Right renal pelvis (tissue), 4 donors: ENCODE data around the gene PPOX. TPM values are rescaled to one million over a fixed set of nuclear protein-coding genes. Genes with fewer than 3 reads are reported as not detected.
A peak's percentile ranks its signal among the peaks of the same experiment; 100 is the strongest.

Experiments
- DNase-seq, 4 donors: peaks; one replicate each; pipeline ENCODE4 v3.0.0-alpha.2; 2013; ENCODE audit warnings: low read depth in 4 of 4, low spot score in 3 of 4, missing footprints in 1 of 4
- polyA plus RNA-seq, 4 donors: library from polyadenylated mRNA; unstranded; fragments of 120-200 nt; gene quantifications; one replicate each; pipeline ENCODE4 v1.2.1, GENCODE V29; 2013; ENCODE audit not compliant: insufficient read length in 4 of 4

PPOX gene
- polyA plus RNA-seq, 4 donors: 36.3 to 44.0 (median 37.4) TPM

GRCh38 chr1:161173711-161174110 is 7.5 kb downstream of the PPOX start:
- no peak for DNase-seq

DNA sequence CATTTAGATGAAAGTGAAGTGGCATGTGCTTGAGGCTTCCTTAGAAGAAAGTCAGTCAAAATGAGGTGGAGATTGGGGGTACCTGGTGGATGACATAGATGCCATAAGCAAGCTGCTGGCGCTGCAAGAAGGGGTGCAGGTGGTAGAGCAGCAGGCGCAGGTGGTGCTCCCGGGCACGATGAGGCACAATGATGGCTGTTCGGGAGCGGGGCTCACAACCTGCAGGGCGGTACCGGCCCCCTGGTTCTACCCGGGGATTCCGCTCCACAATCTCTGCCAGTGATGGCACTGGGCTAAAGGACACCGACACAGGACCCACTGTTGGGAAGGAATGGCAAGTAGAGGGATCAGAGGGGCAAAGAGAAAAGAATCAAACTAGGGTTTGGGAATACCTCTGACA is 8.7 kb downstream of the PPOX start:
- DNase-seq: no peak

- no peak for DNase-seq
These were observed 9.7 kb downstream of the PPOX start for GRCh38 chr1:161175771-161176453.

GRCh38 chr1:161176468-161177111 is 10.4 kb downstream of the PPOX start:
- no peak for DNase-seq

DNA sequence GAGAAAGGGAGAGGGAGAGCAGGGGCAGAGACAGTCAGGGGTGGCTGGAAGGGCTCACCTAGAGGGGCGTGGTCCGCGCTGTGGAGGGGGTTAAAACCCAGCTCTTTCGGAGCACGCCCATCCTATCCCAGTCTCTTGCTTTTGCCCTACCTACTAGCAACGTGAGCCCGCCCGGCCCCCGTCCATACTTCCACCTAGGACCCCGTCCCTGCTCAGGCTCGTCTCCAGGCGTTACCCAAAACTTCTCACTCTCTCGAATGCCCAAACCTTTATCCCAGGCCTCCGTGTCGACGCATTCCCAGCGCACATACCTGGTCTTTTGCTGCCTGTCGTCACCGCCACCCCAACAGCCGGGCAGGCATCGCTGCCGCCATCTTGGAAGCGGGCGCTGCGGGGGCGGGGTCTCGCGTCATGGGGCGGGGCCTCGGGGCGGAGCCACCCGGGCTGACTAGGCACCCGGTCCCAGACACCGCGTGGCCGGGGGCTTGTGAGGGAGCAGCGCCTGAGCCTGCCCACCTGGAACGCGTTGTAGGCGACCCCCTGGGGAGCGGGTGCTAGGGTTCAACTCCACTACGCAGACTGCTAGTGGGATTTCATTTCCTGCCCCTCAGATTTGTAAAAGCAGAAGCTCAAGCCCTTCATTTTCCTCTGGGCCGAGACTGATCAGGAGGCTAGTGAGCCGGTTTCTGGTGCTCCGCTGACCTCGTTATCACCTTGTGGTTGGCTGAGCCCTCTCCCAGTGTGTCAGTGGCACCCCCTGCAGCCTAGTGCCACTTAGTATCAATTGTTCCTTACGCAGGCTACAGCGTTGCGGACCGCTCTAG is 11.1 kb downstream of the PPOX start, which contains the start of gene B4GALT3:
Gene B4GALT3 (minus strand): TSS at position 396 of the 824 bp plus-strand sequence. CDS start 1,447 bp downstream, outside the sequence.
- DNase-seq: peak in 1 of 4 donors; percentile 86

DNA sequence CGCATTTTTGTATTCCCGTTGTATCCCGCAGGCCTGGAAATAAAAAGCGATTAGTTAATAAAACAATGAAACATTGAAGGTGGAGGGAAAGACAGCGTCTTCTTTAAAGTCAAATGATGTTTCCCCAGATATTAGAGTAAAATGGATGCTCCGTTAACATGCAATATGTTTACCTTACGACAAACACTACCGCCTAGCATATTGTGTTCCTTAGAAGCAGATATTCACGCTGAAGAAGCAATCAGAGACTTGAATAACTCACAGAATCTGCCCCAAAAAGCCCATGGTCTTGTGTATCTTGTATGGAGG is 11.7 kb downstream of the PPOX start:
- no peak for DNase-seq

- DNase-seq: no peak
These were observed 13.5 kb downstream of the PPOX start for GRCh38 chr1:161179698-161180097.

DNA sequence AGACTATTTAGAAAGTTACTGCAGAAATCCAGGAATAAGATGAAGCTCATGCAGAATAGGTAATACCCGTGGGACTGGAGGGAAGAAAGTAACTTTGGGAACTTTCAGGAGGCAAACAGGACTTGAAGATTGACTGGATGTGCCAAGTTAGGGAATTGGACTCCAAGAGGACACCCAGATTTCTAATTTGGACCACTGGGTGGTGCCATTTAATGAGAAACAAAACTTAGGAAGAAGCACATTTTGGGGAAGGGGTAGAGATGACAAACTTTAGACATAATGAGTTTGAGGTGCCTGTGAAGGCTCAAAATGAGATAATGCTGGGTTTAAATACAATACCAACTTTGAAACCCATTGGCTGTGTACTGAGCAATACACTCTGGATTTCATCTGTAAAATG is 14.4 kb downstream of the PPOX start:
- no peak for DNase-seq

DNA sequence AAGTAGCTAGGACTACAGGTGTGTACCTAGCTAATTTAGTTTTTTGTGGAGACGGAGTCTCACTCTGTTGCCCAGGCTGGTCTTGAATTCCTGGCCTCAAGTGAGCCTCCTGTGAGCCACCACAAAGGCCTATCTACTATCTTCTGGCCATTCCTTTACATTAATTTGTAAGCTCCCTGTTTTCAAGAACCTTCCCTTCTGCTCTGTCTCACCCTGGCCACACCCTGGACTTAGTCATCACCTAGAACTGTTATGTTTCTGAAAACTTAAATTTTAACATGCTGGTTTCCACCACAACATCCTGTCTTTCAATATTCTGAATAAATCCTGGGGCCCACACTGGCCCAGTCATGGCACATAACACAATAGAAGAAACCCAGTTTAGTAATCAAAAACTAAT is 16.0 kb downstream of the PPOX start:
- DNase-seq: no peak

DNA sequence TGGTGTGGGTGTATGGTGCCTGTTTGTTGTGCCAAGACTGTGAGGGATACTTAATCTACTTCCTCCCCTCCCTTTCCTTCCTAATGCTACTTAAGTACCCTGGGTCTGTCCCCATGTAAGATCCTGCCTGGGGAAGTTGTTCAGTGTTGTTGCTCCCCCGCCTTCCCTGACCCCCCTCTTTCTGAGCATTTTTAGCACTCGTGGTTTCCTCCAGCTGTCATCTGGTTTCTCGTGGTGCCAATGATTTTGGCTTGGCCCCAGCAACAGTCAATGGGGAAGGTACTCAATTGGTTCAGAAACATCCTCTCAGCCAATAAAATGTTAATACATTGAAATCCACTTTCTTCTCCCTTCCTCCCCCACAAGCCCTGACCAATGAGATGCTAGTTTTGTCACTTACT is 19.1 kb downstream of the PPOX start:
- no peak for DNase-seq

DNA sequence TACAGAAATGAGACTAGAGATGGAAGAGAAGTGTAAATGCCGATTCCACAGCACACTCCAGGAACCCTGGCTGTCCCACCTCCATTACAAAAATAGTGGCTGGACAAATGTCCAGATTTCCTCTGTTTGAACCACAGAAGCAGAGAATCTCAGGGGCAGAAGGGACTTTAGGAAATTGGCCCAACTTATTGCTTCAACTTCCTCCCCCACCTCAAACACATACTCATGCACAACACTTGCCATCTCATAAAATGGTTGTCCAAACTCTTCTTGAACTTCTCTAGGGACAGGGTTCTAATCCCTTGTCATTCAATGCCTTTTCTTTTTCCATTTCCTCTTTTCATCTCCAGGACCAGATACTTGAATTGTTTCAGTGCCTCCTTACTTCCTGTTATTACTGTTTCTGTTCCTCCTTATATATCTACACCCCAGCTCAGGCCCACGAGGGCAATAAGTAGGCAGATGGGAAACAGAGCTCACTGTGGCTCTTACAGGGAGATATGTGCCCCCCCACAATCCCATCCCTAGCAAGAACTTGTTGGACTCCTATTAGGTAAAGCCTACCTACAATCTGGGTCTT is 19.6 kb downstream of the PPOX start:
- no peak for DNase-seq

- no peak for DNase-seq
These were observed 21.1 kb downstream of the PPOX start for GRCh38 chr1:161187311-161187710.

DNA sequence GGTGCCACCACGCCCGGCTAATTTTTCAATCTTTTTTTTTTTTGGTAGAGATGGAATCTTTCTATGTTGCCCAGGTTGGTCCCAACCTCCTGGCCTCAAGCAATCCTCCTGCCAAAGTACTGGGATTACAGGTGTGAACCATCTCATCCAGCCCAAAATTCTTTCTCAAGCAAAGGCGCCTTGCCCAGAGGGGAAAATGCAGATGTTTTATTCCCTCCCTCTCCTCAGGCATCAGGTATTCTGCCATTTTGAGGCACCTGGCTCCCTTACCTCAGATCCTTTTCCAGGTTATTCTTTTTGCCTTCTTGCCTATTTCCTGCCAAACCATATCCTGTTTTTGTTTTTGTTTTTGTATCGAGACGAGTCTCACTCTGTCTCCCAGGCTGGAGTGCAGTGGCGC is 22.2 kb downstream of the PPOX start:
- DNase-seq: no peak

DNA sequence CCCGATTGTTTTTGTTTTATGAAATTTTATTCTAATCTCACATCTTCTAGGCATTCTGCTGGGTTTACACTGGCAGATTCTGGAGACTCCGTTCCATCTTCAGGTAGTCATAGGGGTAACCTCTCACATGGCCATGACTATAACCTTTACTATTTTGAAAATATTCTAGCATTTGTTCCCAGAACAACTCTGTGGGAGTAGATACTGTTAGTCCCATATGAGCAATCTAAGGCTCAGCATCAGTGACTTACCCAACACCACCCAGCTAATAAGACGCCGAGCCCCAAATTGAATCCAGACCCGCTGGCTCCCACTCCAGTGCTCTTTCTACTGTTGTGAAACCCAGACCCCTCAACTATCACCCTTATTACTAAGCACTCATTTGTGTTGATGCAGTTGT is 22.8 kb downstream of the PPOX start:
- no peak for DNase-seq

DNA sequence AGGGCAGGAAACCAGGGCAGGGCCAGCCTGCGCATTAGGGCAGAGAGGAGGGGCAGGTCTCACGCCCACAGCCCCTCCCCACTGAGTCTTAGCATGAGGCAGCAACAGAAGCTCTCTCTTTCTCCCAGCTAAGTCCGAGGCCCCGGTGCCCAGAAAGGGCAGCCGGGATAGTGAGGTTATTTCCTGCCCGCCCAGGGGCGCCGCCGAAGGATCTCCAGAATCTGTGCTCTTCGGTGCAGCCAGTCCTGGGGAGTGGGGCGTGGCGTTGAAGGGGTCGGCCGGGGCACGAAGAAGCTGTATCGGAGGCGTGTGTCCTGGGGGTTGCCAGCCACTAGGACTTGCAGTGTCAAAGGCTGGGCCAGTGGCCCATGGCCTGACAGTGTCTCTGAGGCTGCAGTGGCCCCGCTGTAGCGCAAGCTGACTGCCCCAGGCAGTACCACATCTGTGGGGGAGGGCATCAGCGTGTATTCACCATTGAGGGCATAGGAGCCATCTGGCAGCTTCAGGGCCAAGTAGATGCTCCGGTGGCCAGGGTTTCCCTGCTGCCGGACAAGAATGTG is 24.8 kb downstream of the PPOX start:
- no peak for DNase-seq

DNA sequence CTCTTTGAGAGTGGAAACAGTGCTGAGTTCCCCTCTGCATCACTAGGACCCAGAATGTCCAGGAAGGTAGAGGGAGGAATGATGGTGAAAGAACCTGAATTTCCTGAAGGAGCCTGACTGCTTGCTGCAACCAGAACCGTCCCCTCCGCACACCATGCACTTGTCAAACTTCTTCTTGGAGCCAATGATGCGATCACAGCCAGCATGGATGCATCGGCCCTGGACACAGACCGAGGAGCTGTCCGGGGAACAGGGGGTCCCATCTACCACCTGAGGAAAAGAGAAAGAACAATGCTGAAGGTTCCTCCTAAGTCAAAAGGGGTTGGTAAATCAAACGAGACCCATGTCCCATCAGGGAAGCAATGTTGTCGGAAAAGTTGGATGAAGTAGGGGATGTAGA is 25.7 kb downstream of the PPOX start:
- DNase-seq: no peak

- no peak for DNase-seq
These were observed 26.5 kb downstream of the PPOX start for GRCh38 chr1:161192476-161193465.

DNA sequence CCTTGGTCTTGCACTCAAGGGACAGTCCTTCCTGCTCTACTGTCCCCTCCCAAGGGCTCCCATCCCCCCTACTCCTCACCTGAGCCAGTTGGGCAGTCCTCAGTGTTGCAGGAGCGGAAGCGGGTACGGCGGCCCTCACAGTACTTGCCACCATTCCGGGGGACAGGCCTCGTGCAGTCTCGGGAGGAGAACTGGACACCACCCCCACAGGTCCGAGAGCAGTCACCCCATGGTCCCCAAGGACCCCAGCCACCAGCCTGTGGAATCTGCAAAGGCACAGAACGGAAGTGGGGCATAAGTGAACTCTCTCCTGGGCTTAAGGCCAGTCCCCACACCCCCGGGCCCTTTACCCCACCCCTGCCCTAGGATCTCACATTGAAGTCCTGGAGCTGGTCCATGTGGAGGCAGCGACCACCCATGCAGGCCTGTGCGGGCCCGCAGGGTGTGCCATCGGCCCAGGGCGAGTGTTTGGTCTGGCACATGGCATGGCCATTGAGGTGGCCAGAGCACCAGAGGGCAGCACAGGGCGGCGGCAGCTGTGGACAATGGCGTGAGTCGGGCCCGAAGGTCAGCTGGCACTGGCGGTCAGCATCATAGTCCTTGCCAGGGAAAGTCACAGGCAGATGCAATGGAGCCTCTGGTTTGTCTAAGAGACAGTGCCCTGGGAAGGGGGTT is 27.5 kb downstream of the PPOX start:
- no peak for DNase-seq

DNA sequence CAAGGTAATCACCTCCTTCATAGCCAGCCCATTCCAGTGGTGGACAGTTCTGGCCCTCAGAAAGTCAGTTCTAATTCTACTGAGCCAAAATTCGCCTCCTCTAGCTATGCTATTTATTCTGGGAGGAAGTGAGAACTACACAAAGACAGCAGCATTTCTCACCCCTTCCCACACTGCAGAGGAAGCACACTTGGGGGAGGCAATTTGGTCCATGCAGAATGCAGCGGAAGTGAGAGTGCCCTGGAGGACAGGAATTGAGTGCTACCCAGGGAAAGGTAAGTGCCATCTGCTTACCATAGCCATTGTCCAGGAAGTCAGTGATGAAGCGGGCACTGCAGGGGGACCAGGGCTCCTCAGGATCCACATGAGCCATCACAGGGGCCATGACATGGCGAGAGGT is 28.9 kb downstream of the PPOX start:
- no peak for DNase-seq
